GM23248 (cell line): ENCODE measurements around the gene ST6GAL1.

ENCODE experiments used
- EZH2 ChIP-seq: fragments of 200-600 bp; sonication (generic); IDR thresholded peaks from 2 replicates; pipeline ENCODE4 v1.6.1; 2018; ENCODE audit warnings: antibody characterized with exemption, mild to moderate bottlenecking; ENCODE audit not compliant: insufficient read depth, poor library complexity, severe bottlenecking
- EZH2phosphoT487 ChIP-seq: fragments of 200-600 bp; sonication (generic); IDR thresholded peaks from 2 replicates; pipeline ENCODE4 v1.6.1; 2018; ENCODE audit warnings: antibody characterized with exemption, moderate library complexity, mild to moderate bottlenecking, low read depth; ENCODE audit not compliant: insufficient read depth

- TF ChIP-seq EZH2phosphoT487 (no peak), EZH2 (no peak)
These were observed 147.2 kb downstream of the ST6GAL1 start for GRCh38 chr3:187077537-187077936.
